H9 (cell line): ENCODE results near the gene SPATA46. TPM values are rescaled to one million over a fixed set of nuclear protein-coding genes. Genes with fewer than 3 reads are reported as not detected.

Source experiments
- DNase-seq: peaks from one replicate; pipeline ENCODE4 v3.0.0-alpha.2; 2017
- H2AFZ ChIP-seq: one replicate; pipeline ENCODE4 v1.6.1; 2013; ENCODE audit warnings: mild to moderate bottlenecking, low read length, control low read depth, moderate library complexity
- H2AK5ac ChIP-seq: 2 replicates; pipeline ENCODE4 v1.6.1; 2013; ENCODE audit warnings: low read length, control low read depth, mixed read lengths; ENCODE audit not compliant: insufficient read length
- H2BK120ac ChIP-seq: one replicate; pipeline ENCODE4 v1.6.1; 2013; ENCODE audit warnings: low read depth, mild to moderate bottlenecking, low read length, control low read depth, inconsistent platforms; ENCODE audit not compliant: poor library complexity, severe bottlenecking
- H2BK12ac ChIP-seq: 2 replicates; pipeline ENCODE4 v1.6.1; 2013; ENCODE audit warnings: low read length, control low read depth, mixed read lengths, low read depth; ENCODE audit not compliant: insufficient read length
- H2BK15ac ChIP-seq: 2 replicates; pipeline ENCODE4 v1.6.1; 2013; ENCODE audit warnings: low read depth, low read length, control low read depth
- H2BK20ac ChIP-seq: one replicate; pipeline ENCODE4 v1.6.1; 2013; ENCODE audit warnings: low read depth, mild to moderate bottlenecking, low read length, control low read depth, inconsistent platforms; ENCODE audit not compliant: poor library complexity, severe bottlenecking
- H2BK5ac ChIP-seq: 2 replicates; pipeline ENCODE4 v1.6.1; 2013; ENCODE audit warnings: low read length, control low read depth, mixed read lengths; ENCODE audit not compliant: insufficient read length
- H3K14ac ChIP-seq: 2 replicates; pipeline ENCODE4 v1.6.1; 2013; ENCODE audit warnings: low read length, control low read depth; ENCODE audit not compliant: insufficient read depth
- H3K18ac ChIP-seq: 2 replicates; pipeline ENCODE4 v1.6.1; 2013; ENCODE audit warnings: low read depth, mild to moderate bottlenecking, mixed read lengths, low read length, control low read depth; ENCODE audit not compliant: insufficient read length
- H3K23ac ChIP-seq: 2 replicates; pipeline ENCODE4 v1.6.1; 2013; ENCODE audit warnings: low read length, control low read depth, mixed read lengths, low read depth; ENCODE audit not compliant: insufficient read length
- H3K23me2 ChIP-seq: 2 replicates; pipeline ENCODE4 v1.6.1; 2013; ENCODE audit warnings: low read depth, mild to moderate bottlenecking, mixed read lengths, low read length, control low read depth; ENCODE audit not compliant: insufficient read length, poor library complexity, severe bottlenecking
- H3K27ac ChIP-seq: 2 replicates; pipeline ENCODE4 v1.5.1; 2013; ENCODE audit warnings: low read length, control low read depth, mixed read lengths, low read depth; ENCODE audit not compliant: insufficient read length
- H3K27me3 ChIP-seq: 2 replicates; pipeline ENCODE4 v1.6.1; 2013; ENCODE audit warnings: low read length, control low read depth, inconsistent platforms; ENCODE audit not compliant: insufficient read depth
- H3K4ac ChIP-seq: 2 replicates; pipeline ENCODE4 v1.6.1; 2013; ENCODE audit warnings: low read depth, mild to moderate bottlenecking, control low read depth, inconsistent platforms, low read length, moderate library complexity
- H3K4me1 ChIP-seq: 2 replicates; pipeline ENCODE4 v1.6.1; 2013; ENCODE audit warnings: low read length, control low read depth, inconsistent platforms; ENCODE audit not compliant: insufficient read depth
- H3K4me2 ChIP-seq: 2 replicates; pipeline ENCODE4 v1.6.1; 2013; ENCODE audit warnings: low read length, control low read depth, mixed read lengths; ENCODE audit not compliant: insufficient read length, insufficient read depth
- H3K56ac ChIP-seq: 2 replicates; pipeline ENCODE4 v1.6.1; 2013; ENCODE audit warnings: low read depth, mild to moderate bottlenecking, mixed read lengths, low read length, control low read depth; ENCODE audit not compliant: insufficient read length
- H3K79me1 ChIP-seq: 2 replicates; pipeline ENCODE4 v1.6.1; 2013; ENCODE audit warnings: low read depth, mild to moderate bottlenecking, moderate library complexity, low read length, control low read depth, inconsistent platforms; ENCODE audit not compliant: insufficient read depth, poor library complexity, severe bottlenecking
- H3K79me2 ChIP-seq: 2 replicates; pipeline ENCODE4 v1.6.1; 2013; ENCODE audit warnings: low read length, control low read depth, inconsistent platforms; ENCODE audit not compliant: insufficient read depth
- H3K9ac ChIP-seq: 2 replicates; pipeline ENCODE4 v1.6.1; 2013; ENCODE audit warnings: low read length, control low read depth, mixed read lengths; ENCODE audit not compliant: insufficient read length; ENCODE audit errors: extremely low read depth
- H3K9me3 ChIP-seq: one replicate; pipeline ENCODE4 v1.6.1; 2013; ENCODE audit warnings: low read depth, low read length, inconsistent platforms; ENCODE audit not compliant: control insufficient read depth
- H3T11ph ChIP-seq: one replicate; pipeline ENCODE4 v1.6.1; 2013; ENCODE audit warnings: mild to moderate bottlenecking, low read length, control low read depth, inconsistent platforms
- H4K20me1 ChIP-seq: one replicate; pipeline ENCODE4 v1.6.1; 2013; ENCODE audit not compliant: control insufficient read depth, insufficient read length, insufficient read depth
- H4K5ac ChIP-seq: 2 replicates; pipeline ENCODE4 v1.6.1; 2013; ENCODE audit warnings: low read depth, mild to moderate bottlenecking, mixed read lengths, low read length, control low read depth; ENCODE audit not compliant: insufficient read length
- H4K8ac ChIP-seq: replicated peaks from 2 replicates; pipeline ENCODE4 v1.6.1; 2013; ENCODE audit warnings: low read length, control low read depth, mixed read lengths, low read depth; ENCODE audit not compliant: insufficient read length
- H4K91ac ChIP-seq: 2 replicates; pipeline ENCODE4 v1.6.1; 2013; ENCODE audit warnings: low read depth, mild to moderate bottlenecking, moderate library complexity, mixed read lengths, low read length, control low read depth; ENCODE audit not compliant: insufficient read length
- H3K27ac Mint-ChIP-seq, 3 experiments: 2 replicates in 2 of 3; 3 replicates in 1 of 3; pipeline ENCODE4 v1.8.0; 2020 to 2021; ENCODE audit warnings: mixed read lengths in 3 of 3, mild to moderate bottlenecking in 1 of 3, moderate library complexity in 1 of 3
- H3K27me3 Mint-ChIP-seq: 2 replicates; pipeline ENCODE4 v1.8.0; 2021; ENCODE audit warnings: low read depth, mild to moderate bottlenecking, moderate library complexity, mixed read lengths
- H3K36me3 Mint-ChIP-seq, 3 experiments: 2 replicates in 2 of 3; 3 replicates in 1 of 3; pipeline ENCODE4 v1.8.0; 2020 to 2021; ENCODE audit warnings: low read depth in 3 of 3, mixed read lengths in 3 of 3; ENCODE audit not compliant: insufficient read depth in 1 of 3
- H3K4me1 Mint-ChIP-seq, 2 experiments: 2 replicates each; pipeline ENCODE4 v1.8.0; 2020; ENCODE audit warnings: mixed read lengths in 2 of 2
- H3K4me3 Mint-ChIP-seq, 2 experiments: 2 replicates in 1 of 2; 3 replicates in 1 of 2; pipeline ENCODE4 v1.8.0; 2020 to 2021; ENCODE audit warnings: mild to moderate bottlenecking in 2 of 2, mixed read lengths in 2 of 2, moderate library complexity in 1 of 2
- H3K9me3 Mint-ChIP-seq, 2 experiments: 2 replicates in 1 of 2; 3 replicates in 1 of 2; pipeline ENCODE4 v1.8.0; 2020; ENCODE audit warnings: mild to moderate bottlenecking in 2 of 2, mixed read lengths in 2 of 2, moderate library complexity in 1 of 2
- CTCF ChIP-seq: fragments of 200-600 bp; sonication (generic); conservative IDR thresholded peaks from 3 replicates; pipeline ENCODE4 v1.8.0; 2021; ENCODE audit warnings: antibody characterized with exemption, mild to moderate bottlenecking
- WGBS: extraction: QIAGEN DNeasy Blood & Tissue Kit; methylation state at CpG from one replicate; pipeline ENCODE4 v1.1.7; 2013; ENCODE audit warnings: missing lambda C conversion rate, low lambda C conversion rate, mixed read lengths; ENCODE audit not compliant: insufficient read length; ENCODE audit errors: extremely low coverage; 5-methylcytosine and 5-hydroxymethylcytosine counted together
- total RNA-seq: library from RNA; stranded (reverse); gene quantifications from 2 replicates; pipeline ENCODE4 v1.2.1, GENCODE V29; 2021

The SPATA46 gene
- total RNA-seq, 1 experiment from 2014 or later: not detected

GRCh38 chr1:162368451-162368850, 8.2 kb downstream of the SPATA46 start:
- Histone ChIP-seq H3K27ac (no peak overlapping the region), H3K9ac (no peak overlapping the region), H3K18ac (no peak overlapping the region), H3K23ac (no peak overlapping the region), H2BK15ac (no peak overlapping the region), H3K14ac (no peak overlapping the region), H3K56ac (no peak overlapping the region), H2BK12ac (no peak overlapping the region), H4K8ac (no peak overlapping the region), H4K20me1 (no peaks in the 10 kb centered on the region), H4K91ac (no peak overlapping the region), H3K79me2 (no peaks in the 10 kb centered on the region), H3K79me1 (no peaks in the 10 kb centered on the region), H3K4ac (no peak overlapping the region), H3K9me3 (no peaks in the 10 kb centered on the region), H2BK5ac (no peak overlapping the region), H3T11ph (no peak overlapping the region), H2BK20ac (no peak overlapping the region), H2AK5ac (no peak overlapping the region), H3K4me2 (no peak overlapping the region), H4K5ac (no peak overlapping the region), H3K23me2 (no peaks in the 10 kb centered on the region), H2AFZ (no peak overlapping the region), H2BK120ac (no peak overlapping the region), H3K4me1 (no peaks in the 10 kb centered on the region), H3K27me3 (no peaks in the 10 kb centered on the region)
- Mint-ChIP-seq H3K4me1 (0 out of 4 replicates have a peak, but pooled peaks cover 0 to 2% of the 10 kb centered on the region in 2 experiments), H3K9me3 (no peaks in the 10 kb centered on the region), H3K27ac (peak overlapping the region in 1 of 3 experiments; percentile 37; a peak in 1 of 7 replicates), H3K27me3 (no peaks in the 10 kb centered on the region), H3K4me3 (no peak overlapping the region), H3K36me3 (peaks cover 2 to 8% (median 3%) of the 10 kb centered on the region in 3 experiments; a peak in 4 of 7 replicates)
- TF ChIP-seq CTCF: no peak
- DNase-seq: no peak
- no CpG with 5 or more reads among the region's 4 CpGs for WGBS
